Activated CD4-positive, alpha-beta memory T cell treated with anti-CD3 and anti-CD28 coated beads, Interleukin-2, amount 10 ng/mL, durations not matched to agents 7 days and 5 days (primary cell): ENCODE measurements around the gene UBE2J1. TPM values are rescaled to one million over a fixed set of nuclear protein-coding genes. Genes with fewer than 3 reads are reported as not detected.
A peak's percentile ranks its signal among the peaks of the same experiment; 100 is the strongest.

Experiments used
- CTCF ChIA-PET: fragments of 350-600 bp; sonication (Branson Sonifier 250); formaldehyde crosslinking; loops from one replicate; lab custom pipeline; 2021; ENCODE audit warnings: antibody characterized with exemption, inconsistent platforms; lab: Charles Lee
- POLR2A ChIA-PET: fragments of 350-600 bp; sonication (Branson Sonifier 250); formaldehyde crosslinking; loops from one replicate; lab custom pipeline; 2021; ENCODE audit warnings: antibody characterized with exemption; lab: Charles Lee
- DNase-seq: peaks from one replicate; pipeline ENCODE4 v3.0.0-alpha.2; 2020
- H3K27ac Mint-ChIP-seq: one replicate; pipeline ENCODE4 v1.8.0; 2021; ENCODE audit warnings: mild to moderate bottlenecking, mixed read lengths
- H3K27me3 Mint-ChIP-seq: one replicate; pipeline ENCODE4 v1.8.0; 2021; ENCODE audit warnings: mixed read lengths
- H3K36me3 Mint-ChIP-seq: one replicate; pipeline ENCODE4 v1.8.0; 2021; ENCODE audit warnings: low read depth, mixed read lengths
- H3K4me1 Mint-ChIP-seq: one replicate; pipeline ENCODE4 v1.8.0; 2021; ENCODE audit warnings: mixed read lengths
- H3K4me3 Mint-ChIP-seq: one replicate; pipeline ENCODE4 v1.8.0; 2021; ENCODE audit warnings: mild to moderate bottlenecking, mixed read lengths
- H3K9me3 Mint-ChIP-seq: one replicate; pipeline ENCODE4 v1.8.0; 2021; ENCODE audit warnings: mixed read lengths
- total RNA-seq, 2 experiments: library from RNA; stranded (reverse); gene quantifications; one replicate each; pipeline ENCODE4 v1.2.3, GENCODE V29; 2021

UBE2J1 gene
- total RNA-seq, 2 experiments from 2014 or later = 36.9 to 37.2 TPM

DNA sequence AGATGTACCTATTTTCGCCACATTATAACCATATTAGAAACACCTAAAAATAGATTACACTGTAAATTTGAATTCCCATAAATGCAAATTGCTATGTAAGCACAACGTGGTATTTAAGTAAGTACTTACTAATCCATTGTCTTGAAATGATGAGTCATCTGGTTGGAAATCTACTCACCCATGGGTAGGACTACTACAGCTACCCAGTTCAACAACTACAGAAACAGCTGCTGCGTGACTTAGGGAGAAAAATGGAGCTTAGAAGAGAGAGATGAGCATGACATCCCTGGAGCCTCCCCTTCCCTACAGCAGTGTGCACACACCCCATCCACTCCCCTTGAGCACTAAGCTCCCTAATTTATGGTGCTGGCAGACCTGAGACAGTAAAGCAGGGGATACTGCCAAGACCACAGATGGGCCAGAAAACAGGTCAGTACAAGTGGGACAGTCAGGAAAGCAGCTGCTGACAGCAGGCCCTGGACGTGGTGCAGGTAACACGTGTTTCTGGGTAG lies 32.7 kb upstream of the UBE2J1 start:
- ChIA-PET CTCF (interaction anchor here (0.7 to 2.0 kb wide), 4 partner anchors 9 to 47 kb away, joined by 4 to 5 read pairs (median 4); partner anchors contain the start of gene ANKRD6), POLR2A (no interaction called here)
- Mint-ChIP-seq H3K36me3 (no peaks in the 10 kb centered on the region), H3K27ac (no peak overlapping the region), H3K9me3 (peaks cover 2% of the 10 kb centered on the region), H3K27me3 (peaks cover 2% of the 10 kb centered on the region), H3K4me3 (no peak overlapping the region), H3K4me1 (peaks cover 3% of the 10 kb centered on the region)
- no peak for DNase-seq

DNA sequence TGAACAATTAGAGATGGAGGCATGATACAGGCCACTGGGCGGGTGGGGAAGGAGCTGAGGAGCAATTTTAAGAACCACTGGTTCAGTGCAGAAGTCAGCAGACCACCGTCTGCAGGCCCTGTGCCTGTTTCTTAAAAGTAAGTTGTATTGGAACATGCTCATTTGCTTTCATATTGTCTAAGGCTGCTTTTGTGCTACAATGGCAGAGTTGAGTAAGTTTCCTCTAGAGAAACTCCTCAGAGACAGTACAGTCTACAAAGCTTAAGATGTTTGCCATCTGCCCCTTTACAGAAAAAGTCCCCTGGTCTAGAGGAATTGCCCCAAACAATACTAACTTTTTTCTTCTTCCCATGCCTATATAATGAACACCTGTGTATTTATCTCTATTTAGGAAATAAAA lies 28.5 kb upstream of the UBE2J1 start:
- ChIA-PET CTCF (no interaction called here), POLR2A (no interaction called here)
- Mint-ChIP-seq H3K4me3 (no peak overlapping the region), H3K27me3 (peaks cover 12% of the 10 kb centered on the region), H3K36me3 (no peaks in the 10 kb centered on the region), H3K27ac (no peak overlapping the region), H3K9me3 (peaks cover 2% of the 10 kb centered on the region), H3K4me1 (peaks cover 6% of the 10 kb centered on the region)
- DNase-seq = no peak

- no peak for DNase-seq
- Mint-ChIP-seq H3K4me1 (peaks cover 15% of the 10 kb centered on the region), H3K27ac (no peak overlapping the region), H3K9me3 (no peaks in the 10 kb centered on the region), H3K27me3 (peaks cover 12% of the 10 kb centered on the region), H3K36me3 (no peaks in the 10 kb centered on the region), H3K4me3 (no peak overlapping the region)
- ChIA-PET CTCF (interaction anchor here (1.2 to 1.4 kb wide), 2 partner anchors 53 to 81 kb away, joined by 3 to 4 read pairs; partner anchors contain the start of gene ANKRD6), POLR2A (no interaction called here)
Observed at GRCh38 chr6:89379281-89379680, 26.8 kb upstream of the UBE2J1 start.

DNA sequence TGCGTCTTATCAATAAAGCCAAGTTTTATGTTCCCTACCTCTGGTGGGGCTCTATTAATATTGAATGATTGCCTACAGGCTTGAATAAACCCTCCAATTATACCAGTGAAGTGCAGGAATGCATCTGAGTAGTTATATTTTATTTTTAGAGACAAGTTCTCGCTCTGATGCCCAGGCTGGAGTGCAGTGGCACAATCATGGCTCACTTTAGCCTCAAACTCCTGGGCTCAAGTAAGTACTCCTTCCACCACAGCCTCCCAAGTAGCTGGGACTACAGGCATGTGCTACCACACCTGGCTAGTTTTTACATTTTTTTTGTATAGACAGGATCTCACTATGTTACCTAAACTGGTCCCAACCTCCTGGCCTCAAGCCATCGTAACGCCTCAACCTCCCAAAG lies 26.1 kb upstream of the UBE2J1 start:
- POLR2A ChIA-PET = no interaction called here
- Mint-ChIP-seq H3K4me3 (no peak overlapping the region), H3K27me3 (peaks cover 12% of the 10 kb centered on the region)

DNA sequence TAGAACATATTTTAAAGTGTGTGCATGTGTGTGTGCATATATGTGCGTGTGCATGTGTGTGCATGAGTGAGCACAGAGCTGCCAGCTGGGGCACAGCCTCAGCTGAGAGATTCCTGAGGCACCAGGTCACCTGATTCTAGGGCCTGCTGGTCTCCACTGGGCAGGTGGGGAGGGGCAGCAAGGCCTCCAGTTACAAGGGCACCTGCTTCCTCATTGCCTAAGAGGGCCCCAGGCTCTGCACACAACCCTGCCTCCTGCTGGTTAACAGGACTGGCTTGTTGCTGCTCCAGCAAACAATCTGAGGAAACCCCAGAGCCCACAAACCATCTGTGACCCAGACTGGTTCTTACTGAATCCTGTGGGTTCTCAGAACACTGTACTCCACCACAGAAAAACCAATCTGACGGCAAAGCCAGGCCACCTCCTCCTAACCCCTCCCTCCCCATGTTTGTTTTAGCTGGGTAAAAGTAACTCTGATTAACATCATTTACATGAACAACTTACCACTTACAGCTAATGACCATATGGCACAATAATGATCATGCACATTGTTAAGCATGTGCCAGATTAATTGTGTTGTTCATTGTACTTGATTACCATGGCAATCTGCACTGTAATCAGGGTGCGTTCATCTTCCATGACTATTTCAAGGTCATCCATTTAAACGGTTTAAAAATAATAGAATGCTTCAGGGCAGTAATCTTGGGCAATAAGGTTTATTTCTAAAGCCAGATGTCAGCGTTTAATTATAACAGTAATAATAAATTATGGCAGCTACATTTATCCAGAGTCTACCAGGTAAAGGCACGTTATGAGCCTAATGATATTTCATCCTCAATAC lies 23.1 kb upstream of the UBE2J1 start:
- H3K9me3 Mint-ChIP-seq = no peaks in the 10 kb centered on the region
- H3K4me3 Mint-ChIP-seq = no peak overlapping the region
- DNase-seq = peak; percentile 91
- H3K36me3 Mint-ChIP-seq = no peaks in the 10 kb centered on the region
- peaks cover 34% of the 10 kb centered on the region for H3K4me1 Mint-ChIP-seq
- CTCF ChIA-PET = interaction anchor here (0.6 to 1.9 kb wide), 20 partner anchors 9 to 393 kb away, joined by 3 to 15 read pairs (median 4); partner anchors contain the start of genes ANKRD6 and RRAGD
- peaks cover 10% of the 10 kb centered on the region for H3K27me3 Mint-ChIP-seq
- POLR2A ChIA-PET = interaction anchor here (0.9 to 1.8 kb wide), 10 partner anchors 9 to 296 kb away, joined by 3 to 9 read pairs (median 5); partner anchors contain the start of gene PNRC1
- peak overlapping the region; percentile 59 for H3K27ac Mint-ChIP-seq

More for the DNA sequence above, 26.1 kb upstream of the UBE2J1 start:
- CTCF ChIA-PET = interaction anchor here (1.2 to 1.4 kb wide), 2 partner anchors 54 to 81 kb away, joined by 3 to 4 read pairs; partner anchors contain the start of gene ANKRD6
- Mint-ChIP-seq H3K4me1 (peaks cover 20% of the 10 kb centered on the region), H3K27ac (no peak overlapping the region), H3K9me3 (no peaks in the 10 kb centered on the region), H3K36me3 (no peaks in the 10 kb centered on the region)
- DNase-seq = no peak

- peaks cover 3% of the 10 kb centered on the region for H3K27me3 Mint-ChIP-seq
- CTCF ChIA-PET = interaction anchor here (0.6 to 3.9 kb wide), 58 partner anchors 11 to 1106 kb away, joined by 3 to 72 read pairs (median 5); partner anchors contain the start of genes ANKRD6, CASP8AP2, GABRR2 and LYRM2
- H3K27ac Mint-ChIP-seq = peak overlapping the region; percentile 67
- no peaks in the 10 kb centered on the region for H3K9me3 Mint-ChIP-seq
- no peaks in the 10 kb centered on the region for H3K36me3 Mint-ChIP-seq
- POLR2A ChIA-PET = interaction anchor here (0.6 to 2.3 kb wide), 13 partner anchors 9 to 409 kb away, joined by 3 to 22 read pairs (median 5); partner anchors contain the start of genes ANKRD6, LYRM2, PM20D2 and PNRC1
- H3K4me3 Mint-ChIP-seq = no peak overlapping the region
- DNase-seq = peak; percentile 47
- peaks cover 34% of the 10 kb centered on the region for H3K4me1 Mint-ChIP-seq
Observed at GRCh38 chr6:89372506-89372901, 20.0 kb upstream of the UBE2J1 start.

DNA sequence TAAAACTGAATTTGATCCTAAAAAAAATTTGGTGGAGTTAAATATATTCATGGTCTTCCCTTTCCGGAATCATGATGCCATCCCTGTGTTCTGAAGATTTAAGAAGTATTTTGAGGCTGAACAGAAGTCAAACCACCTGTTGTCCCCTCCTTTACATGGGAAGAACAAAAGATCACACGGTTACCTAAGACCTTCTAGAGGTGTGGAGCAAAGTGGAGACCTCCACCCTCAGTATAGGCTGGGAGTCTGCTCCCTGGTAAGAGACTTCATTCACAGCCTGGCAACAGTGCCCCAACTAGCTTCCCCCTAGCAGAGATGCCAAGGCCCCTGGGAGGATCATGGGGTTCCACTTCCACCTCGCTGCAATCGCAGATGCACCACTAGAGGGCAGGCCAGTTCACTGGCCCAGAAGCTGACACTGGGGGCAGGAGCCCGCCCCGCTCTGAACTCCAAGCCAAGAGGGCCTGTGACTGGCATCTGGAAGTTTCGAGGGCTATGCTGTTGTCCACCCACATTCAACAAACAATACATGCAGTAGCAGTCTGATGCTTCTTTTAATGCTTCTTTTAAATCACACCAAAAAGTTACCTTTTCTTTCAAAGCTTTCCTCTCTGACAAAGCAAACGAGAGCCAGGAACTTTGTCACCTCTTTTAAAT lies 19.5 kb upstream of the UBE2J1 start:
- ChIA-PET CTCF (interaction anchor here (0.6 to 3.9 kb wide), 63 partner anchors 10 to 1107 kb away, joined by 3 to 72 read pairs (median 5); partner anchors contain the start of genes ANKRD6, CASP8AP2, GABRR2 and LYRM2), POLR2A (interaction anchor here (0.6 to 2.3 kb wide), 14 partner anchors 9 to 408 kb away, joined by 3 to 22 read pairs (median 4); partner anchors contain the start of genes LYRM2, PM20D2, PNRC1 and RNGTT)
- peaks cover 3% of the 10 kb centered on the region for H3K27me3 Mint-ChIP-seq
- no peaks in the 10 kb centered on the region for H3K9me3 Mint-ChIP-seq
- H3K36me3 Mint-ChIP-seq = no peaks in the 10 kb centered on the region
- H3K4me1 Mint-ChIP-seq = peaks cover 34% of the 10 kb centered on the region
- peak; percentile 81 for DNase-seq
- no peak overlapping the region for H3K4me3 Mint-ChIP-seq
- H3K27ac Mint-ChIP-seq = peak overlapping the region; percentile 67

DNA sequence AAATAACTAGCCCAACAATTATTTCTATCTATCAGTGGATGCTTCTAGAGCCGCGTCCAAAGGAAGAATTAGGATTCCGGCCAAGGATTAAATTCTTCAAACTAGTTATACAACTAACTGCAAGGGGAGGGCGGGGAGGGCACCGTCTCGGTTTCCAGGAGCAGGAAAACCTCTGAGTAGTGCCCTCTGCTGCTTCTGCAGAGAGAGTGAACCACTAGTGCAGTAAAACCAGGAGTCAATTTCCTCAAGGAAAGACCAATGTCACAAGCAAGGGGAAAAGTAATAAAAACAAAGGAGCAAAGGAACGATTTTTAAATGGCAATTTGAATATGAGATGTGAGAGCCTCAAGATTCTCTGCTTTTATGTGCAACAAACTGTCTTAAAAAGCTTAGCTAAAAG lies 16.5 kb upstream of the UBE2J1 start:
- Mint-ChIP-seq H3K36me3 (no peaks in the 10 kb centered on the region), H3K9me3 (no peaks in the 10 kb centered on the region), H3K4me3 (no peak overlapping the region), H3K27ac (no peak overlapping the region), H3K4me1 (peaks cover 31% of the 10 kb centered on the region), H3K27me3 (no peaks in the 10 kb centered on the region)
- POLR2A ChIA-PET = no interaction called here
- CTCF ChIA-PET = interaction anchor here (0.7 to 4.6 kb wide), 6 partner anchors 9 to 387 kb away, joined by 3 to 28 read pairs (median 6); partner anchors contain the start of gene UBE2J1
- no peak for DNase-seq

GRCh38 chr6:89368107-89368506 lies 15.6 kb upstream of the UBE2J1 start:
- Mint-ChIP-seq H3K9me3 (no peaks in the 10 kb centered on the region), H3K27ac (no peak overlapping the region), H3K36me3 (no peaks in the 10 kb centered on the region), H3K4me3 (no peak overlapping the region), H3K4me1 (peaks cover 28% of the 10 kb centered on the region), H3K27me3 (no peaks in the 10 kb centered on the region)
- ChIA-PET CTCF (interaction anchor here (0.7 to 4.6 kb wide), 5 partner anchors 8 to 149 kb away, joined by 3 to 28 read pairs (median 6); partner anchors contain the start of gene UBE2J1), POLR2A (interaction anchor here (1.1 kb wide), 1 partner anchor 270 kb away, joined by 4 read pairs; the partner anchor contains the start of gene LYRM2)
- peak; percentile 63 for DNase-seq

DNA sequence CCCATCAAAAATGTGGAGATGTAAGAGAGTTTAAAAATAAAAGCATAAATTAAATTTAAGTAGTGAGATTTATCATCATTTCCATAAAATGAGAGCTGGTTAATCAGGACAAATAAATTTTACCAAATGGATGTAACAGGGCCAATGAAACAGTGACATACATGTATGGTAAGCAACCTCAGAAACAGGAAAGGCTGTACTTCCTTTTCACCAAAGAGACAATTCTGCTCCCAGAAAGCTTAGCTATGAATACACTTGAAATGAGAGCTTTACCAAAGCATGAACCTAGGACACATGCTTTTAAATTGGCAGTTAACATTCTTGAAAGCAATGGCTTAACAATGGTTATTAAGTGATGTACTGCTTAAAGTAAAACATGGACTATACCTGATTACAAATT lies 12.1 kb upstream of the UBE2J1 start:
- Mint-ChIP-seq H3K27me3 (no peaks in the 10 kb centered on the region), H3K27ac (no peak overlapping the region), H3K9me3 (peaks cover 3% of the 10 kb centered on the region), H3K4me3 (no peak overlapping the region), H3K4me1 (peaks cover 31% of the 10 kb centered on the region), H3K36me3 (peaks cover 3% of the 10 kb centered on the region)
- ChIA-PET CTCF (interaction anchor here (0.7 to 6.2 kb wide), 3 partner anchors 8 to 68 kb away, joined by 4 to 63 read pairs (median 23); partner anchors contain the start of gene UBE2J1), POLR2A (interaction anchor here (0.6 to 6.9 kb wide), 2 partner anchors 10 to 13 kb away, joined by 3 to 38 read pairs; partner anchors contain the start of gene UBE2J1)
- no peak for DNase-seq

DNA sequence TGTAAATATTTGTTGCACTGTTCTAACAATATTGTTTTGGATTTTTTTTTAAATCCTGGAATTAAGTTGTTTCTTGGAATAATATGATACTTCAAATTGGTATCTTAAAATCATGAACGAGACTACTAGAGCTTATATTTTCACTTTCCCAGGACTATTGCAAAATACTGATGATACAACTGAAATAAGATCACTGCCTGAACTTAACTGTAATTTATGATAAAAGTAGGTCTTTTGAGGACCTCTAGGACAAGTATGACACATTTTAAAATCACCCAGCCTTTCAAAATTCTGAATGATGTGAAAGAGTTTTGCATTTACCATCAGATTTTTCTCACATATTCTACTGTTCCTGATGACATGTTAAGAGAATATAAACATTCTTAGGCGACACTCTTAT lies 8.6 kb upstream of the UBE2J1 start:
- DNase-seq = no peak
- POLR2A ChIA-PET = interaction anchor here (6.9 kb wide), 1 partner anchor 9 kb away, joined by 38 read pairs; the partner anchor contains the start of gene UBE2J1
- no peak overlapping the region for H3K4me3 Mint-ChIP-seq
- peaks cover 3% of the 10 kb centered on the region for H3K9me3 Mint-ChIP-seq
- peaks cover 53% of the 10 kb centered on the region for H3K4me1 Mint-ChIP-seq
- no peaks in the 10 kb centered on the region for H3K27me3 Mint-ChIP-seq
- H3K36me3 Mint-ChIP-seq = peaks cover 3% of the 10 kb centered on the region
- peak overlapping the region; percentile 1 for H3K27ac Mint-ChIP-seq
- CTCF ChIA-PET = interaction anchor here (1.0 to 6.2 kb wide), 3 partner anchors 11 to 15 kb away, joined by 3 to 63 read pairs (median 7); no protein-coding TSS in a partner anchor
